ENCODE measurements around the gene RHOBTB3. TPM values are rescaled to one million over a fixed set of nuclear protein-coding genes. Genes with fewer than 3 reads are reported as not detected.

The RHOBTB3 gene
- total and polyA plus RNA-seq, 10 of the 15 experiments (the other 5 are each of a cell fraction or from before 2014, with no cell fraction given) = 3.6 to 42.8 (median 8.4) TPM

- no TSS peak for BruUV-seq (replicated peaks)
- in situ Hi-C loops (cut with MboI) = no loop called here
- no peak overlapping the region for H3K9ac ChIP-seq (ENCODE audit: control insufficient read depth, insufficient read depth, low read length)
- ChIA-PET SMC1A (ENCODE audit: uncharacterized antibody, unreplicated experiment) (interaction anchor here (0.6 to 4.8 kb wide), 9 partner anchors 8 to 388 kb away, joined by 3 to 33 read pairs (median 4); partner anchors contain the start of gene RHOBTB3), POLR2A (no interaction called here), RAD21 (ENCODE audit: unreplicated experiment) (interaction anchor here (3.0 kb wide), 1 partner anchor 11 kb away, joined by 17 read pairs; no protein-coding TSS in a partner anchor), CTCF (interaction anchor here (1.8 kb wide), 1 partner anchor 102 kb away, joined by 4 read pairs; no protein-coding TSS in a partner anchor)
- no peak overlapping the region for H3K4me3 ChIP-seq
- no peaks in the 10 kb centered on the region for H3K9me3 ChIP-seq (replicated peaks; ENCODE audit: control insufficient read depth, insufficient read depth, low read length)
- no peak overlapping the region for H3K4me2 ChIP-seq (ENCODE audit: control insufficient read depth, insufficient read depth)
- H3K79me2 ChIP-seq (ENCODE audit: control insufficient read depth, insufficient read depth, low read length) = no peaks in the 10 kb centered on the region
- peaks cover 0 to 3% of the 10 kb centered on the region in 2 experiments; a peak in 2 of 4 replicates for H3K36me3 ChIP-seq (ENCODE audit: control insufficient read depth in 2 of 2, insufficient read depth in 2 of 2, low read length in 1 of 2)
- DNase-seq (ENCODE audit: low read depth, low spot score) (no peak), ATAC-seq (peak; percentile 20; the same call in 2 of the 3 replicates), FAIRE-seq (no peak)
- H3K4me1 ChIP-seq (ENCODE audit: control insufficient read depth, insufficient read depth, low read length) = no peaks in the 10 kb centered on the region
- 70% methylated on average over 8 of the region's 8 CpGs for WGBS (ENCODE audit: insufficient coverage, insufficient replicate concordance, low lambda C conversion rate, missing lambda C conversion rate)
- no peak overlapping the region for H2AFZ ChIP-seq (ENCODE audit: control insufficient read depth, low read depth, low read length)
- no peak overlapping the region for H3K27ac ChIP-seq (ENCODE audit: control insufficient read depth, insufficient read depth)
- intact Hi-C loops (cut with micrococcal nuclease; ENCODE audit: unreplicated experiment) = no loop called here
- no peaks in the 10 kb centered on the region for H3K27me3 ChIP-seq (replicated peaks in 1 of 2; ENCODE audit: control insufficient read depth in 2 of 2, insufficient read depth in 2 of 2, low read length in 1 of 2)
- H4K20me1 ChIP-seq (ENCODE audit: control insufficient read depth, insufficient read depth) = no peaks in the 10 kb centered on the region
- TF ChIP-seq CEBPB (IDR thresholded peaks at IDR 0.05; ENCODE audit: borderline replicate concordance in 1 of 2, low read depth in 2 of 2, low read length in 2 of 2) = no peak
- no peak for TF ChIP-seq EGR1 (IDR thresholded peaks at IDR 0.05; ENCODE audit: borderline replicate concordance in 1 of 2, low read depth in 2 of 2, low read length in 2 of 2)
- TF ChIP-seq JUNB (IDR thresholded peaks at IDR 0.05) = peak; percentile 52
- no peak for TF ChIP-seq ZNF24 (IDR thresholded peaks at IDR 0.05)
- TF ChIP-seq, protein P1, sequence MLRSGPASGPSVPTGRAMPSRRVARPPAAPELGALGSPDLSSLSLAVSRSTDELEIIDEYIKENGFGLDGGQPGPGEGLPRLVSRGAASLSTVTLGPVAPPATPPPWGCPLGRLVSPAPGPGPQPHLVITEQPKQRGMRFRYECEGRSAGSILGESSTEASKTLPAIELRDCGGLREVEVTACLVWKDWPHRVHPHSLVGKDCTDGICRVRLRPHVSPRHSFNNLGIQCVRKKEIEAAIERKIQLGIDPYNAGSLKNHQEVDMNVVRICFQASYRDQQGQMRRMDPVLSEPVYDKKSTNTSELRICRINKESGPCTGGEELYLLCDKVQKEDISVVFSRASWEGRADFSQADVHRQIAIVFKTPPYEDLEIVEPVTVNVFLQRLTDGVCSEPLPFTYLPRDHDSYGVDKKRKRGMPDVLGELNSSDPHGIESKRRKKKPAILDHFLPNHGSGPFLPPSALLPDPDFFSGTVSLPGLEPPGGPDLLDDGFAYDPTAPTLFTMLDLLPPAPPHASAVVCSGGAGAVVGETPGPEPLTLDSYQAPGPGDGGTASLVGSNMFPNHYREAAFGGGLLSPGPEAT (IDR thresholded peaks at IDR 0.05; ENCODE audit: low read depth) = no peak
- TF ChIP-seq ZBTB33 (IDR thresholded peaks at IDR 0.05) = no peak
- TF ChIP-seq, protein P2, sequence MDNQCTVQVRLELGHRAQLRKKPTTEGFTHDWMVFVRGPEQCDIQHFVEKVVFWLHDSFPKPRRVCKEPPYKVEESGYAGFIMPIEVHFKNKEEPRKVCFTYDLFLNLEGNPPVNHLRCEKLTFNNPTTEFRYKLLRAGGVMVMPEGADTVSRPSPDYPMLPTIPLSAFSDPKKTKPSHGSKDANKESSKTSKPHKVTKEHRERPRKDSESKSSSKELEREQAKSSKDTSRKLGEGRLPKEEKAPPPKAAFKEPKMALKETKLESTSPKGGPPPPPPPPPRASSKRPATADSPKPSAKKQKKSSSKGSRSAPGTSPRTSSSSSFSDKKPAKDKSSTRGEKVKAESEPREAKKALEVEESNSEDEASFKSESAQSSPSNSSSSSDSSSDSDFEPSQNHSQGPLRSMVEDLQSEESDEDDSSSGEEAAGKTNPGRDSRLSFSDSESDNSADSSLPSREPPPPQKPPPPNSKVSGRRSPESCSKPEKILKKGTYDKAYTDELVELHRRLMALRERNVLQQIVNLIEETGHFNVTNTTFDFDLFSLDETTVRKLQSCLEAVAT (IDR thresholded peaks at IDR 0.05) = no peak
- no peak for TF ChIP-seq ZNF217 (IDR thresholded peaks at IDR 0.05)
- TF ChIP-seq ETV6 (conservative IDR thresholded peaks at IDR 0.05 in 1 of 2, IDR thresholded peaks at IDR 0.05 in 1 of 2; ENCODE audit: borderline replicate concordance in 1 of 2, low read depth in 1 of 2) = no peak
- TF ChIP-seq YY1 (IDR thresholded peaks at IDR 0.05; ENCODE audit: low read depth, low read length) = no peak
- TF ChIP-seq, protein P3, sequence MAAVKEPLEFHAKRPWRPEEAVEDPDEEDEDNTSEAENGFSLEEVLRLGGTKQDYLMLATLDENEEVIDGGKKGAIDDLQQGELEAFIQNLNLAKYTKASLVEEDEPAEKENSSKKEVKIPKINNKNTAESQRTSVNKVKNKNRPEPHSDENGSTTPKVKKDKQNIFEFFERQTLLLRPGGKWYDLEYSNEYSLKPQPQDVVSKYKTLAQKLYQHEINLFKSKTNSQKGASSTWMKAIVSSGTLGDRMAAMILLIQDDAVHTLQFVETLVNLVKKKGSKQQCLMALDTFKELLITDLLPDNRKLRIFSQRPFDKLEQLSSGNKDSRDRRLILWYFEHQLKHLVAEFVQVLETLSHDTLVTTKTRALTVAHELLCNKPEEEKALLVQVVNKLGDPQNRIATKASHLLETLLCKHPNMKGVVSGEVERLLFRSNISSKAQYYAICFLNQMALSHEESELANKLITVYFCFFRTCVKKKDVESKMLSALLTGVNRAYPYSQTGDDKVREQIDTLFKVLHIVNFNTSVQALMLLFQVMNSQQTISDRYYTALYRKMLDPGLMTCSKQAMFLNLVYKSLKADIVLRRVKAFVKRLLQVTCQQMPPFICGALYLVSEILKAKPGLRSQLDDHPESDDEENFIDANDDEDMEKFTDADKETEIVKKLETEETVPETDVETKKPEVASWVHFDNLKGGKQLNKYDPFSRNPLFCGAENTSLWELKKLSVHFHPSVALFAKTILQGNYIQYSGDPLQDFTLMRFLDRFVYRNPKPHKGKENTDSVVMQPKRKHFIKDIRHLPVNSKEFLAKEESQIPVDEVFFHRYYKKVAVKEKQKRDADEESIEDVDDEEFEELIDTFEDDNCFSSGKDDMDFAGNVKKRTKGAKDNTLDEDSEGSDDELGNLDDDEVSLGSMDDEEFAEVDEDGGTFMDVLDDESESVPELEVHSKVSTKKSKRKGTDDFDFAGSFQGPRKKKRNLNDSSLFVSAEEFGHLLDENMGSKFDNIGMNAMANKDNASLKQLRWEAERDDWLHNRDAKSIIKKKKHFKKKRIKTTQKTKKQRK (IDR thresholded peaks at IDR 0.05; ENCODE audit: low read depth, low read length) = no peak
- TF ChIP-seq RAD21 (IDR thresholded peaks at IDR 0.05; ENCODE audit: insufficient read depth, low read depth, low read length) = no peak
- no peak for TF ChIP-seq SMAD1 (IDR thresholded peaks at IDR 0.05; ENCODE audit: low read depth, partially characterized antibody)
Measured at GRCh38 chr5:95746722-95747679, 15.9 kb downstream of the RHOBTB3 start.
